Loucy (cell line): ENCODE results near the gene RGL3.

Experiments used
- H2AFZ ChIP-seq: fragments of 200-600 bp; sonication (generic); 2 replicates; pipeline ENCODE4 v1.6.0; 2016; ENCODE audit warnings: antibody characterized with exemption, mild to moderate bottlenecking, low read length, moderate library complexity
- H3F3A ChIP-seq: fragments of 200-600 bp; 2 replicates; pipeline ENCODE4 v1.6.0; 2016; ENCODE audit warnings: antibody characterized with exemption, low read depth, mild to moderate bottlenecking
- H3K27me3 ChIP-seq: fragments of 200-600 bp; sonication (generic); 2 replicates; pipeline ENCODE4 v1.6.1; 2014; ENCODE audit warnings: low read length, mild to moderate bottlenecking; ENCODE audit not compliant: insufficient read depth, poor library complexity, severe bottlenecking
- H3K36me3 ChIP-seq: fragments of 200-600 bp; sonication (generic); 2 replicates; pipeline ENCODE4 v1.6.1; 2016; ENCODE audit warnings: low read length; ENCODE audit not compliant: insufficient read depth
- H3K4me1 ChIP-seq: fragments of 200-600 bp; sonication (generic); 2 replicates; pipeline ENCODE4 v1.5.1; 2014; ENCODE audit warnings: low read length, mild to moderate bottlenecking; ENCODE audit not compliant: insufficient read depth, poor library complexity, severe bottlenecking
- H3K4me2 ChIP-seq: fragments of 200-600 bp; sonication (generic); 2 replicates; pipeline ENCODE4 v1.6.0; 2014; ENCODE audit warnings: antibody characterized with exemption, low read length, low read depth, mild to moderate bottlenecking; ENCODE audit not compliant: poor library complexity, severe bottlenecking
- H3K4me3 ChIP-seq: fragments of 200-600 bp; sonication (generic); 2 replicates; pipeline ENCODE4 v1.5.1; 2014; ENCODE audit warnings: low read length, mild to moderate bottlenecking, mixed read lengths; ENCODE audit not compliant: poor library complexity, severe bottlenecking
- H3K79me2 ChIP-seq: fragments of 200-600 bp; sonication (generic); 2 replicates; pipeline ENCODE4 v1.6.1; 2014; ENCODE audit warnings: low read length; ENCODE audit not compliant: insufficient read depth
- H3K9ac ChIP-seq: fragments of 200-600 bp; sonication (generic); 2 replicates; pipeline ENCODE4 v1.6.0; 2014; ENCODE audit warnings: mild to moderate bottlenecking, low read depth, low read length, moderate library complexity; ENCODE audit not compliant: poor library complexity, severe bottlenecking
- H3K9me2 ChIP-seq: fragments of 200-600 bp; sonication (generic); replicated peaks from 2 replicates; pipeline ENCODE4 v1.6.1; 2016; ENCODE audit warnings: low read depth, low read length, mixed read lengths
- H3K9me3 ChIP-seq: fragments of 200-600 bp; sonication (generic); 2 replicates; pipeline ENCODE4 v1.6.1; 2014; ENCODE audit warnings: mild to moderate bottlenecking, antibody characterized with exemption, low read length, low read depth; ENCODE audit not compliant: insufficient read depth
- H4K20me1 ChIP-seq: fragments of 200-600 bp; sonication (generic); 2 replicates; pipeline ENCODE4 v1.6.0; 2014; ENCODE audit warnings: antibody characterized with exemption, low read length, mild to moderate bottlenecking; ENCODE audit not compliant: insufficient read depth, poor library complexity, severe bottlenecking
- EZH2phosphoT487 ChIP-seq: fragments of 200-600 bp; IDR thresholded peaks from 2 replicates; pipeline ENCODE4 v1.6.1; 2018; ENCODE audit warnings: antibody characterized with exemption, mild to moderate bottlenecking, moderate library complexity, borderline replicate concordance
- TF ChIP-seq, protein P1 (sequence below): fragments of 200-600 bp; sonication (generic); conservative IDR thresholded peaks from 2 replicates; pipeline ENCODE4 v1.5.1; 2014; ENCODE audit warnings: mild to moderate bottlenecking, antibody characterized with exemption, low read length

The RGL3 gene

DNA sequence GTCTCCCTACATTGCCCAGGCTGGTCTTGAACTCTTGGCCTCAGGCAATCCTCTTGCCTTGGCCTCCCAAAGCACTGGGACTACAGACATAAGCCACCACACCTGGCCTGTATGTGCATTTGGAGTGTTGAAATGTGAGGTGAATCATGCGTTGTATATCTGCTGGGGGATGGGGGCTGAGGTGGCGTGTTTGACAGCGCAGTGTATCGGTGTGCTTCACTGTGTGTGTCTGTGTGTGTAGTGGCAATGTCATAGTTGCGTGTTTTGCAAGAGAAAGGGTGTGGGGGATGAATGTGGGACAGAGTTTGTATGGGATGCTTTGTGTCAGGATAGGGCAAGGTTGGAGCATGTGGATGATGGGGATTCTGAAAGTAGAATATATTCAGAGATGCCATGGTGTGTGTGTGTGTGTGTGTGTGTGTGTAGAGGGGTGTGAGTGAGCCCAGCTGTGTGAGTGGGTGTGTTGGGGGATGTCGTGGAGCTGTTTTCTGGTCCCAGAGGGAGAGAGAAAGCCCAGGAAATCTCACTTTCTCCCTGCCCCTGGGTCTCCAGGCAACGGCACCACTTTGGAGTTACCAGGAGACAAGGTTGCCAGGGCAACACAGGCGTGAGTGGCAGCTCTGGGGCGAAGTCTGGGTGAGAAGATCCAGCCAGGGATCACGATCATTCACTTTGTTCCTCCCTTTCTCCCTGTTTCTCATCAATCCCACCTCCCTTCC is 45.8 kb downstream of the RGL3 start:
- Histone ChIP-seq H3K9me3 (no peaks in the 10 kb centered on the region), H3K4me2 (peak overlapping the region; percentile 77), H4K20me1 (peaks cover 5% of the 10 kb centered on the region), H3K36me3 (no peaks in the 10 kb centered on the region), H3K9ac (peak overlapping the region; percentile 93), H3K4me3 (peak overlapping the region; percentile 90), H3K27me3 (no peaks in the 10 kb centered on the region), H3F3A (no peaks in the 10 kb centered on the region), H3K79me2 (peaks cover 20% of the 10 kb centered on the region; the same call in 1 of the 2 replicates), H3K4me1 (peaks cover 33% of the 10 kb centered on the region), H3K9me2 (no peaks in the 10 kb centered on the region), H2AFZ (no peak overlapping the region)
- TF ChIP-seq, protein P1, sequence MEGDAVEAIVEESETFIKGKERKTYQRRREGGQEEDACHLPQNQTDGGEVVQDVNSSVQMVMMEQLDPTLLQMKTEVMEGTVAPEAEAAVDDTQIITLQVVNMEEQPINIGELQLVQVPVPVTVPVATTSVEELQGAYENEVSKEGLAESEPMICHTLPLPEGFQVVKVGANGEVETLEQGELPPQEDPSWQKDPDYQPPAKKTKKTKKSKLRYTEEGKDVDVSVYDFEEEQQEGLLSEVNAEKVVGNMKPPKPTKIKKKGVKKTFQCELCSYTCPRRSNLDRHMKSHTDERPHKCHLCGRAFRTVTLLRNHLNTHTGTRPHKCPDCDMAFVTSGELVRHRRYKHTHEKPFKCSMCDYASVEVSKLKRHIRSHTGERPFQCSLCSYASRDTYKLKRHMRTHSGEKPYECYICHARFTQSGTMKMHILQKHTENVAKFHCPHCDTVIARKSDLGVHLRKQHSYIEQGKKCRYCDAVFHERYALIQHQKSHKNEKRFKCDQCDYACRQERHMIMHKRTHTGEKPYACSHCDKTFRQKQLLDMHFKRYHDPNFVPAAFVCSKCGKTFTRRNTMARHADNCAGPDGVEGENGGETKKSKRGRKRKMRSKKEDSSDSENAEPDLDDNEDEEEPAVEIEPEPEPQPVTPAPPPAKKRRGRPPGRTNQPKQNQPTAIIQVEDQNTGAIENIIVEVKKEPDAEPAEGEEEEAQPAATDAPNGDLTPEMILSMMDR: no peak
- TF ChIP-seq EZH2phosphoT487: no peak

DNA sequence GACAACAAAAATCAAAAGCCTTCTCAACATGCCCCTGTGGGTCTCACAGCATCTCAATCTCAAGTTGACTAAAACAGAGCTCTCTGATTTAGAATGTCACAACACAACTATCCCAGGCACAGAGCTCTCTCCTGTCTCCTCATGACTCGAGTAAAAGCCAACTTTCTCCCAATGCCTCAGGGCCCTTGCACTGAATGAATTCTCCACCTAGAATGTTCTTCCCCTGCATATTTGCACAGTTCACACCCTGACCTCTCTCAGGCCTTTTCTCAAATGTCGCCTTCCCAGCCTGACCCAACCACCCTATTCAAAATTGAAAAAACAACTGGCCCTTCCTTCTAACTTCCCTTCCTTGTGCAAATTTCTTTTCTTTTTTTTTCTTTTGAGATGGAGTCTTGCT is 48.4 kb downstream of the RGL3 start:
- H4K20me1 ChIP-seq: peaks cover 5% of the 10 kb centered on the region
- TF ChIP-seq, protein P1: no peak
- no peak for TF ChIP-seq EZH2phosphoT487
- H3K9me3 ChIP-seq: no peaks in the 10 kb centered on the region
- H3K27me3 ChIP-seq: no peaks in the 10 kb centered on the region
- peaks cover 11% of the 10 kb centered on the region for H3K4me1 ChIP-seq
- H3F3A ChIP-seq: no peaks in the 10 kb centered on the region
- no peak overlapping the region for H3K4me3 ChIP-seq
- H3K79me2 ChIP-seq: peaks cover 8% of the 10 kb centered on the region; the same call in 1 of the 2 replicates
- H3K36me3 ChIP-seq: no peaks in the 10 kb centered on the region
- no peak overlapping the region for H2AFZ ChIP-seq
- H3K4me2 ChIP-seq: no peak overlapping the region
- no peaks in the 10 kb centered on the region for H3K9me2 ChIP-seq
- no peak overlapping the region for H3K9ac ChIP-seq

DNA sequence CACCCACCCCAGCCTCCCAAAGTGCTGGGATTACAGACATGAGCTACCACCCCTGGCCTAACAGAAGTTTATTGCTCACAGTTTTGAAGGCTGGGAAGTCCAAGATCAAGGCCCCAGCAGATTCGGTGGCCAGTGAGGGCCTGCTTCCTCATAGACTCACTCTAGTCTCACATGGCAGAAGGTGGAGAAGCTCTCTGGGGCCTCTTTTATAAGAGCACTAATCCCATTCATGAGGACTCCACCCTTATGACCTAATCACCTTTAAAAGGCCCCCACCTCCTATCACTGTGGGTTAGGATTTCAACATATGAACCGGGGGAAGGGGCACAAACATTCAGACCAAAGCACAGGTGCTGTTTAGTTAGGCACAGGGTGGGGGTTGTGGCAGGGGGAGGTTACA is 51.6 kb downstream of the RGL3 start:
- Histone ChIP-seq H3K36me3 (no peaks in the 10 kb centered on the region), H3K9me2 (no peaks in the 10 kb centered on the region), H3K4me1 (no peaks in the 10 kb centered on the region), H3K27me3 (no peaks in the 10 kb centered on the region), H3K79me2 (no peaks in the 10 kb centered on the region), H3K9me3 (no peaks in the 10 kb centered on the region), H3K4me2 (no peak overlapping the region), H2AFZ (no peak overlapping the region), H4K20me1 (no peaks in the 10 kb centered on the region), H3K9ac (no peak overlapping the region), H3K4me3 (no peak overlapping the region), H3F3A (no peaks in the 10 kb centered on the region)
- TF ChIP-seq, protein P1: no peak
- TF ChIP-seq EZH2phosphoT487: no peak
